CD4-positive, alpha-beta memory T cell (primary cell): ENCODE measurements around the gene ALOX15. TPM values are rescaled to one million over a fixed set of nuclear protein-coding genes. Genes with fewer than 3 reads are reported as not detected.
"Not testable (repeated sequence)": the region's sequence is repeated elsewhere in the genome, so short reads cannot be mapped to it uniquely, and the experiment has no call there.

Experiments
- CTCF ChIA-PET: fragments of 350-600 bp; sonication (Branson Sonifier 250); formaldehyde crosslinking; loops from one replicate; lab custom pipeline; 2021; ENCODE audit warnings: inconsistent platforms; ENCODE audit not compliant: partially characterized antibody; lab: Charles Lee
- POLR2A ChIA-PET: fragments of 350-600 bp; sonication (Branson Sonifier 250); formaldehyde crosslinking; loops from one replicate; lab custom pipeline; 2021; ENCODE audit not compliant: partially characterized antibody; lab: Charles Lee
- DNase-seq, 5 donors: peaks; one replicate each; pipeline versions ENCODE4 v3.0.0 to v3.0.0-alpha.2; 2020 to 2022; ENCODE audit warnings: mixed read lengths in 1 of 5
- H3K27ac ChIP-seq: one replicate; pipeline ENCODE4 v1.7.0; 2013; ENCODE audit warnings: low read depth, low read length
- H3K27me3 ChIP-seq: 2 replicates; pipeline ENCODE4 v1.7.0; 2013; ENCODE audit warnings: mild to moderate bottlenecking, low read length, moderate library complexity; ENCODE audit not compliant: insufficient read depth
- H3K36me3 ChIP-seq: 2 replicates; pipeline ENCODE4 v1.7.0; 2013; ENCODE audit warnings: mild to moderate bottlenecking, low read length, moderate library complexity; ENCODE audit not compliant: insufficient read depth
- H3K4me1 ChIP-seq: 2 replicates; pipeline ENCODE4 v1.7.0; 2013; ENCODE audit warnings: mild to moderate bottlenecking, low read length, moderate library complexity; ENCODE audit not compliant: insufficient read depth
- H3K4me3 ChIP-seq, 2 donors: one replicate each; pipeline ENCODE4 v1.7.0; 2013; ENCODE audit warnings: low read length in 2 of 2, mild to moderate bottlenecking in 1 of 2
- H3K9me3 ChIP-seq, 2 donors: one replicate each; pipeline ENCODE4 v1.7.0; 2013; ENCODE audit warnings: low read length in 2 of 2, control low read depth in 1 of 2; ENCODE audit not compliant: control insufficient read depth in 1 of 2
- H3K27ac Mint-ChIP-seq, 7 donors: one replicate each; pipeline ENCODE4 v1.8.0; 2020 to 2021; ENCODE audit warnings: mixed read lengths in 7 of 7, mild to moderate bottlenecking in 6 of 7, inconsistent platforms in 3 of 7, moderate library complexity in 3 of 7
- H3K27me3 Mint-ChIP-seq, 2 donors: one replicate each; pipeline ENCODE4 v1.8.0; 2020 to 2021; ENCODE audit warnings: mixed read lengths in 2 of 2
- H3K36me3 Mint-ChIP-seq, 2 donors: one replicate each; pipeline ENCODE4 v1.8.0; 2020 to 2021; ENCODE audit warnings: mixed read lengths in 2 of 2, inconsistent platforms in 1 of 2, mild to moderate bottlenecking in 1 of 2
- H3K4me1 Mint-ChIP-seq, 4 donors: one replicate each; pipeline ENCODE4 v1.8.0; 2020 to 2021; ENCODE audit warnings: mixed read lengths in 4 of 4, mild to moderate bottlenecking in 1 of 4
- H3K4me3 Mint-ChIP-seq, 8 donors: one replicate each; pipeline ENCODE4 v1.8.0; 2020 to 2021; ENCODE audit warnings: mixed read lengths in 8 of 8, mild to moderate bottlenecking in 7 of 8, moderate library complexity in 6 of 8, inconsistent platforms in 3 of 8
- H3K9me3 Mint-ChIP-seq, 8 donors: one replicate each; pipeline ENCODE4 v1.8.0; 2020 to 2021; ENCODE audit warnings: mixed read lengths in 8 of 8, mild to moderate bottlenecking in 5 of 8, inconsistent platforms in 3 of 8, moderate library complexity in 1 of 8
- intact Hi-C: fragments of 100-400 bp; cut with micrococcal nuclease; formaldehyde crosslinking; loops from one replicate; pipeline ENCODE4 v1.15.1; 2023
- polyA plus RNA-seq, 2 donors: library from polyadenylated mRNA; unstranded; fragments of 300-500 nt; fragmentation: Illumina TruSeq; gene quantifications; one replicate each; pipeline ENCODE4 v1.2.3, GENCODE V29; 2021
- total RNA-seq, 2 experiments: library from RNA; stranded (reverse); gene quantifications; one replicate each; pipeline ENCODE4 v1.2.3, GENCODE V29; 2021

The ALOX15 gene
- total and polyA plus RNA-seq, 4 experiments from 2014 or later, result 0.49 TPM; not detected in 3

- H3K4me3 Mint-ChIP-seq, result no peak overlapping the region
- Histone ChIP-seq H3K4me1 (no peaks in the 10 kb centered on the region), H3K27ac (no peak overlapping the region), H3K4me3 (no peak overlapping the region), H3K9me3 (no peaks in the 10 kb centered on the region), H3K27me3 (peaks cover 10% of the 10 kb centered on the region), H3K36me3 (no peaks in the 10 kb centered on the region)
- peaks cover 0 to 4% (median 0%) of the 10 kb centered on the region in 8 donors for H3K9me3 Mint-ChIP-seq
- CTCF ChIA-PET, result no interaction called here
- peaks cover 5 to 11% (median 6%) of the 10 kb centered on the region in 4 donors for H3K4me1 Mint-ChIP-seq
- H3K36me3 Mint-ChIP-seq, result no peaks in the 10 kb centered on the region
- H3K27ac Mint-ChIP-seq, result no peak overlapping the region
- H3K27me3 Mint-ChIP-seq, result peaks cover 29 to 30% of the 10 kb centered on the region in 2 donors
- intact Hi-C loops, result no loop called here
- DNase-seq, result no peak
- POLR2A ChIA-PET, result no interaction called here
Observed at GRCh38 chr17:4631836-4632580, 9.5 kb downstream of the ALOX15 start.

GRCh38 chr17:4631431-4631830 lies 10.0 kb downstream of the ALOX15 start:
- Histone ChIP-seq H3K27ac (no peak overlapping the region), H3K36me3 (no peaks in the 10 kb centered on the region), H3K4me1 (no peaks in the 10 kb centered on the region), H3K9me3 (no peaks in the 10 kb centered on the region), H3K27me3 (peaks cover 7% of the 10 kb centered on the region), H3K4me3 (no peak overlapping the region)
- DNase-seq, result no peak
- H3K4me1 Mint-ChIP-seq, result peaks cover 3 to 10% (median 6%) of the 10 kb centered on the region in 4 donors
- ChIA-PET CTCF (no interaction called here), POLR2A (no interaction called here)
- peaks cover 23 to 29% of the 10 kb centered on the region in 2 donors for H3K27me3 Mint-ChIP-seq
- no peaks in the 10 kb centered on the region for H3K36me3 Mint-ChIP-seq
- H3K27ac Mint-ChIP-seq, result no peak overlapping the region
- intact Hi-C loops, result no loop called here
- peaks cover 0 to 4% (median 0%) of the 10 kb centered on the region in 8 donors for H3K9me3 Mint-ChIP-seq
- no peak overlapping the region for H3K4me3 Mint-ChIP-seq

- Histone ChIP-seq H3K9me3 (peaks cover 0 to 5% of the 10 kb centered on the region in 2 donors), H3K4me1 (no peaks in the 10 kb centered on the region), H3K36me3 (no peaks in the 10 kb centered on the region), H3K27ac (no peak overlapping the region), H3K27me3 (no peaks in the 10 kb centered on the region), H3K4me3 (no peak overlapping the region)
- ChIA-PET POLR2A (no interaction called here), CTCF (interaction anchor here (0.9 to 4.0 kb wide), 8 partner anchors 11 to 214 kb away, joined by 3 to 58 read pairs (median 4); partner anchors contain the start of gene SPNS3)
- H3K27me3 Mint-ChIP-seq, result peaks cover 3 to 8% of the 10 kb centered on the region in 2 donors
- intact Hi-C loops, result loop anchor here (1.0 to 10.0 kb wide), 2 partner anchors 263 to 412 kb away; no protein-coding TSS in a partner anchor
- H3K4me3 Mint-ChIP-seq, result no peak overlapping the region
- peaks cover 0 to 6% (median 0%) of the 10 kb centered on the region in 8 donors for H3K9me3 Mint-ChIP-seq
- no peaks in the 10 kb centered on the region for H3K36me3 Mint-ChIP-seq
- H3K4me1 Mint-ChIP-seq, result no peaks in the 10 kb centered on the region
- DNase-seq, result no peak
- no peak overlapping the region for H3K27ac Mint-ChIP-seq
Observed at GRCh38 chr17:4626734-4627256, 14.7 kb downstream of the ALOX15 start.

DNA sequence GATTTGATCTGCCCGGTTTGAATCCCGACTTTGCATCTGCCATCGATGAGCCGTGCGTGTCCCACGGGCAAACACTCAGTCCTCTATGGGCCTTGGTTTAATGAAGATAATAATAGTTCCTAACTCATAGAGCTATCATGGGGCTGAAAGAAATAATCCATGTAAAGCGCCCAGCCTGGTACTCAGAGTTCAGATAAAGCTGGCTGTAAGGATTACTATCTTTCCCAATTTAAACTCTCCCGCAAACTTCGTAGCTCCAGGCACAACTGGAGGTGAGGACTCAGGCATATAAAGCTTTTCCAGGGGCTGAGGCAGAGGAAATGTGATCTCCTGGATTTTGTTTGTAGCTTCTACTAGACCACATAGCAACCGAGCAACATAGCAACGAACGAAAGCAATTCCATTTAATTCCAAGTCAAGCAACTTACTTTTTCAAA lies 16.3 kb downstream of the ALOX15 start:
- no peak for DNase-seq
- H3K36me3 ChIP-seq, result no peaks in the 10 kb centered on the region
- H3K36me3 Mint-ChIP-seq, result no peaks in the 10 kb centered on the region
- H3K27me3 Mint-ChIP-seq, result peaks cover 3 to 8% of the 10 kb centered on the region in 2 donors
- peaks cover 0 to 5% of the 10 kb centered on the region in 2 donors for H3K9me3 ChIP-seq
- intact Hi-C loops, result loop anchor here (10.0 kb wide), 1 partner anchor 410 kb away; no protein-coding TSS in a partner anchor
- ChIA-PET CTCF (interaction anchor here (0.7 to 4.0 kb wide), 11 partner anchors 10 to 409 kb away, joined by 3 to 58 read pairs (median 3); partner anchors contain the start of gene SPNS3), POLR2A (no interaction called here)
- H3K4me1 ChIP-seq, result no peaks in the 10 kb centered on the region
- H3K27me3 ChIP-seq, result no peaks in the 10 kb centered on the region
- no peak overlapping the region for H3K27ac ChIP-seq
- H3K4me3 ChIP-seq, result no peak overlapping the region
- H3K4me3 Mint-ChIP-seq, result no peak overlapping the region
- H3K27ac Mint-ChIP-seq, result no peak overlapping the region
- peaks cover 0 to 6% (median 0%) of the 10 kb centered on the region in 8 donors for H3K9me3 Mint-ChIP-seq
- no peaks in the 10 kb centered on the region for H3K4me1 Mint-ChIP-seq

- H3K4me3 ChIP-seq, H3K9me3 ChIP-seq, H3K27ac Mint-ChIP-seq, H3K27me3 Mint-ChIP-seq, H3K4me1 Mint-ChIP-seq, H3K36me3 Mint-ChIP-seq, H3K27me3 ChIP-seq, H3K4me1 ChIP-seq, POLR2A ChIA-PET, H3K27ac ChIP-seq, DNase-seq, H3K9me3 Mint-ChIP-seq, H3K4me3 Mint-ChIP-seq, H3K36me3 ChIP-seq: not testable (repeated sequence)
- CTCF ChIA-PET, result interaction anchor here (0.9 to 4.0 kb wide), 7 partner anchors 10 to 408 kb away, joined by 3 to 58 read pairs (median 3); no protein-coding TSS in a partner anchor
- intact Hi-C loops, result loop anchor here (10.0 kb wide), 1 partner anchor 410 kb away; no protein-coding TSS in a partner anchor
Observed at GRCh38 chr17:4624451-4624911, 17.0 kb downstream of the ALOX15 start.

DNA sequence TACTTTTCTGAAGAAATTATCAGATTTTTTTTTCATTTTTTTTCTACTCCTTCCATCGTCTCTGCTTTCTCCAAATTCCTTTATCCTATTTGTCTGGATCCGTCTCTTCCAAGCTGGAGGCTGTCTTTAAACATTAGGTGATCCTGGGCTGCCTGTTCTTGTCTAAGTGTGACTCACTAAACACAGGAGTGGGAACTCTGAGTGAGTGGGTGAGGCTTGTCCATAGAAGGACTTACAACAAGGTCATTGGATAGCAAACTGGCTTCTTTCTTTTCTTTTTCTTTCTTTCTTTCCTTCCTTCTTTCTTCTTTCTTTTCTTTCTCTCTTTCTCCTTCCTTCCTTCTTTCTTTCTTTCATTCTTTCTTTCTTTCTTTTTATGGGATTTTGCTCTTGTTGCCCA lies 18.2 kb downstream of the ALOX15 start:
- POLR2A ChIA-PET, result no interaction called here
- intact Hi-C loops, result loop anchor here (10.0 kb wide), 1 partner anchor 408 kb away; no protein-coding TSS in a partner anchor

GRCh38 chr17:4622375-4622774 lies 19.1 kb downstream of the ALOX15 start:
- Histone ChIP-seq H3K27me3 (no peaks in the 10 kb centered on the region), H3K36me3 (no peaks in the 10 kb centered on the region), H3K4me3 (no peak overlapping the region), H3K27ac (no peak overlapping the region), H3K9me3 (peaks cover 0 to 5% of the 10 kb centered on the region in 2 donors), H3K4me1 (no peaks in the 10 kb centered on the region)
- no peak overlapping the region for H3K27ac Mint-ChIP-seq
- H3K4me3 Mint-ChIP-seq, result no peak overlapping the region
- peaks cover 0 to 6% (median 0%) of the 10 kb centered on the region in 8 donors for H3K9me3 Mint-ChIP-seq
- no peaks in the 10 kb centered on the region for H3K4me1 Mint-ChIP-seq
- intact Hi-C loops, result loop anchor here (10.0 kb wide), 1 partner anchor 408 kb away; no protein-coding TSS in a partner anchor
- H3K36me3 Mint-ChIP-seq, result no peaks in the 10 kb centered on the region
- CTCF ChIA-PET, result interaction anchor here (1.1 kb wide), 1 partner anchor 211 kb away, joined by 3 read pairs; no protein-coding TSS in a partner anchor
- peaks cover 5 to 12% of the 10 kb centered on the region in 2 donors for H3K27me3 Mint-ChIP-seq
- POLR2A ChIA-PET, result no interaction called here
- no peak for DNase-seq

More for the DNA sequence above, 18.2 kb downstream of the ALOX15 start:
- DNase-seq, result no peak
- peaks cover 3 to 8% of the 10 kb centered on the region in 2 donors for H3K27me3 Mint-ChIP-seq
- CTCF ChIA-PET, result interaction anchor here (1.1 kb wide), 1 partner anchor 212 kb away, joined by 3 read pairs; no protein-coding TSS in a partner anchor
- no peaks in the 10 kb centered on the region for H3K36me3 Mint-ChIP-seq
- Histone ChIP-seq H3K27me3 (no peaks in the 10 kb centered on the region), H3K27ac (no peak overlapping the region), H3K4me3 (no peak overlapping the region), H3K9me3 (peaks cover 0 to 5% of the 10 kb centered on the region in 2 donors), H3K36me3 (no peaks in the 10 kb centered on the region), H3K4me1 (no peaks in the 10 kb centered on the region)
- H3K9me3 Mint-ChIP-seq, result peaks cover 0 to 6% (median 0%) of the 10 kb centered on the region in 8 donors
- H3K4me3 Mint-ChIP-seq, result no peak overlapping the region
- no peaks in the 10 kb centered on the region for H3K4me1 Mint-ChIP-seq
- H3K27ac Mint-ChIP-seq, result no peak overlapping the region
